Hepatocyte (in vitro differentiated cells): ENCODE data around the gene PLG. TPM values are rescaled to one million over a fixed set of nuclear protein-coding genes. Genes with fewer than 3 reads are reported as not detected.

Experiments
- DNase-seq: peaks from one replicate; pipeline ENCODE4 v3.0.0-alpha.2; 2016; ENCODE audit warnings: low spot score
- H2AFZ ChIP-seq: fragments of 200-600 bp; sonication (generic); 2 replicates; pipeline ENCODE4 v1.6.0; 2016; ENCODE audit warnings: antibody characterized with exemption, mild to moderate bottlenecking
- H3K27ac ChIP-seq: fragments of 200-600 bp; sonication (generic); 2 replicates; pipeline ENCODE4 v1.5.1; 2016; ENCODE audit warnings: mild to moderate bottlenecking
- H3K27me3 ChIP-seq: fragments of 200-600 bp; sonication (generic); 2 replicates; pipeline ENCODE4 v1.6.1; 2016
- H3K36me3 ChIP-seq: fragments of 200-600 bp; sonication (generic); replicated peaks from 2 replicates; pipeline ENCODE4 v1.5.1; 2016; ENCODE audit warnings: low read depth; ENCODE audit not compliant: insufficient read depth
- H3K4me1 ChIP-seq: fragments of 200-600 bp; sonication (generic); 2 replicates; pipeline ENCODE4 v1.5.1; 2016; ENCODE audit warnings: mild to moderate bottlenecking, moderate library complexity; ENCODE audit not compliant: insufficient read depth
- H3K4me2 ChIP-seq: fragments of 200-600 bp; sonication (generic); 2 replicates; pipeline ENCODE4 v1.6.0; 2016
- H3K4me3 ChIP-seq: fragments of 200-600 bp; sonication (generic); 2 replicates; pipeline ENCODE4 v1.5.1; 2016; ENCODE audit warnings: mild to moderate bottlenecking
- H3K79me2 ChIP-seq: fragments of 200-600 bp; sonication (generic); 2 replicates; pipeline ENCODE4 v1.6.0; 2017; ENCODE audit warnings: mild to moderate bottlenecking
- H3K9me2 ChIP-seq: fragments of 200-600 bp; sonication (generic); replicated peaks from 2 replicates; pipeline ENCODE4 v1.6.0; 2017; ENCODE audit warnings: mild to moderate bottlenecking; ENCODE audit not compliant: insufficient read depth
- H3K9me3 ChIP-seq: fragments of 200-600 bp; sonication (generic); 2 replicates; pipeline ENCODE4 v1.5.1; 2016; ENCODE audit warnings: low read depth, mild to moderate bottlenecking
- H4K20me1 ChIP-seq: fragments of 200-600 bp; sonication (generic); 2 replicates; pipeline ENCODE4 v1.6.0; 2016; ENCODE audit warnings: mild to moderate bottlenecking; ENCODE audit not compliant: insufficient read depth, poor library complexity, severe bottlenecking
- CTCF ChIP-seq: fragments of 200-600 bp; sonication (generic); IDR thresholded peaks from 2 replicates; pipeline ENCODE4 v1.5.1; 2016; ENCODE audit warnings: antibody characterized with exemption, mild to moderate bottlenecking; ENCODE audit not compliant: poor library complexity
- EZH2 ChIP-seq: fragments of 200-600 bp; sonication (generic); IDR thresholded peaks from 2 replicates; pipeline ENCODE4 v1.6.1; 2016; ENCODE audit warnings: antibody characterized with exemption, mild to moderate bottlenecking, borderline replicate concordance
- EZH2phosphoT487 ChIP-seq: fragments of 200-600 bp; sonication (generic); IDR thresholded peaks from one replicate; pipeline ENCODE4 v1.6.1; 2018; ENCODE audit warnings: antibody characterized with exemption, mild to moderate bottlenecking, low read depth, moderate library complexity; ENCODE audit not compliant: unreplicated experiment, severe bottlenecking
- WGBS: methylation state at CpG from one replicate; pipeline ENCODE4 v1.1.6; 2016; ENCODE audit warnings: low lambda C conversion rate; ENCODE audit errors: missing lambda C conversion rate; 5-methylcytosine and 5-hydroxymethylcytosine counted together
- polyA plus RNA-seq: library from polyadenylated mRNA; unstranded; fragments of >200 nt; fragmentation: Nextera tagmentation; extraction: Ambion mirVana; gene quantifications from 2 replicates; pipeline ENCODE4 v1.2.1, GENCODE V29; 2016
- total RNA-seq: library from RNA; depleted of rRNA; stranded (reverse); fragments of >200 nt; gene quantifications from 2 replicates; pipeline ENCODE4 v1.2.3, GENCODE V29; 2014

The PLG gene
- total and polyA plus RNA-seq, 2 experiments from 2014 or later, result 145 to 225 TPM

GRCh38 chr6:160764847-160765246 is 62.8 kb downstream of the PLG start:
- Histone ChIP-seq H3K27me3 (no peaks in the 10 kb centered on the region), H3K9me3 (peaks cover 5% of the 10 kb centered on the region), H4K20me1 (no peaks in the 10 kb centered on the region), H3K9me2 (no peaks in the 10 kb centered on the region), H3K4me3 (no peak overlapping the region), H2AFZ (no peak overlapping the region), H3K27ac (no peak overlapping the region), H3K79me2 (no peaks in the 10 kb centered on the region), H3K4me1 (no peaks in the 10 kb centered on the region), H3K36me3 (no peaks in the 10 kb centered on the region), H3K4me2 (no peak overlapping the region)
- TF ChIP-seq EZH2phosphoT487 (no peak), CTCF (no peak), EZH2 (no peak)
- no peak for DNase-seq
- 93% methylated on average over 5 of the region's 5 CpGs for WGBS

- Histone ChIP-seq H2AFZ (no peak overlapping the region), H3K4me1 (no peaks in the 10 kb centered on the region), H3K4me3 (no peak overlapping the region), H4K20me1 (no peaks in the 10 kb centered on the region), H3K36me3 (no peaks in the 10 kb centered on the region), H3K27ac (no peak overlapping the region), H3K79me2 (no peaks in the 10 kb centered on the region), H3K9me2 (no peaks in the 10 kb centered on the region), H3K4me2 (no peak overlapping the region), H3K27me3 (no peaks in the 10 kb centered on the region), H3K9me3 (peaks cover 5% of the 10 kb centered on the region)
- 66% methylated on average over 8 of the region's 8 CpGs for WGBS
- DNase-seq, result no peak
- no peak for TF ChIP-seq EZH2phosphoT487
- no peak for TF ChIP-seq CTCF
These were observed 63.4 kb downstream of the PLG start for GRCh38 chr6:160765412-160765811.

GRCh38 chr6:160766657-160766988 is 64.6 kb downstream of the PLG start:
- Histone ChIP-seq H2AFZ (peak overlapping the region; percentile 57), H3K27me3 (no peaks in the 10 kb centered on the region), H3K9me2 (no peaks in the 10 kb centered on the region), H4K20me1 (no peaks in the 10 kb centered on the region), H3K27ac (no peak overlapping the region), H3K79me2 (no peaks in the 10 kb centered on the region), H3K4me2 (peak overlapping the region; percentile 85), H3K9me3 (peaks cover under 1% of the 10 kb centered on the region), H3K36me3 (no peaks in the 10 kb centered on the region), H3K4me1 (no peaks in the 10 kb centered on the region), H3K4me3 (peak overlapping the region; percentile 30)
- 34% methylated on average over 7 of the region's 7 CpGs for WGBS
- TF ChIP-seq EZH2phosphoT487 (no peak), EZH2 (no peak), CTCF (no peak)
- no peak for DNase-seq

GRCh38 chr6:160766989-160767646 is 65.1 kb downstream of the PLG start:
- WGBS, result 1% methylated on average over 35 of the region's 55 CpGs
- peak overlapping the region; percentile 57 for H2AFZ ChIP-seq

More at GRCh38 chr6:160766989-160767646, 65.1 kb downstream of the PLG start:
- DNase-seq, result peak; percentile 90
- H3K27ac ChIP-seq, result no peak overlapping the region
- H3K9me3 ChIP-seq, result no peaks in the 10 kb centered on the region
- TF ChIP-seq EZH2phosphoT487 (no peak), EZH2 (no peak), CTCF (peak; percentile 96)
- H3K36me3 ChIP-seq, result no peaks in the 10 kb centered on the region
- peak overlapping the region; percentile 30 for H3K4me3 ChIP-seq
- no peaks in the 10 kb centered on the region for H3K9me2 ChIP-seq
- H4K20me1 ChIP-seq, result no peaks in the 10 kb centered on the region
- no peaks in the 10 kb centered on the region for H3K4me1 ChIP-seq
- no peaks in the 10 kb centered on the region for H3K27me3 ChIP-seq
- no peaks in the 10 kb centered on the region for H3K79me2 ChIP-seq
- peak overlapping the region; percentile 85 for H3K4me2 ChIP-seq
